ENCODE results near the gene PRRC2A.

DNA sequence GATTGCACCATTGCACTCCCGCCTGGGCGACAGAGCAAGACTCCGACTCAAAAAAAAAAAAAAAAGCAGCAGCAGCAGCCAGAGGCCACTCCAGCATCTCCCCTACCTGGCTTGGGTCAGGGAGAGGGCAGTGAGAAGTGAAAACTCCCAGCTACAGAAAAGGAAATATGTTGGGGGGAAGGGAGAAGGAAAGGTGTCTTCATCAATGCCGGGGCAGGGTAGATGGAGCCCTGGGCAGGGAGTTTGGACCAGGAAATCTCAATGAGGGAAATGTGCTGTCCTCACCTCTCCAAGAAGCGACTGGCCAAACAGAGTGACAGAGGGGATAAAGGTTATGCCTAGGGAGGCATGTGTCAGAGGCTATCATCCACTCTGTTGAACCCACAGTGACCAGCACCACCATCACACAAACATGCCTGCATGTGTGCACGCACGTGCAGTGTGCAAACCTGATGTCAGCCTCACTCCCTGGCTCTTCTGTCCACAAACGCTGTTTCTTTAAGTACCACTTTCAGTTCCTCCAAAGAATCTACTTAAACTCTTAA is 6.4 kb upstream of the PRRC2A start:
- no peak for TF ChIP-seq POLR2AphosphoS5 (IDR thresholded peaks at IDR 0.05)
- TF ChIP-seq, protein P1, sequence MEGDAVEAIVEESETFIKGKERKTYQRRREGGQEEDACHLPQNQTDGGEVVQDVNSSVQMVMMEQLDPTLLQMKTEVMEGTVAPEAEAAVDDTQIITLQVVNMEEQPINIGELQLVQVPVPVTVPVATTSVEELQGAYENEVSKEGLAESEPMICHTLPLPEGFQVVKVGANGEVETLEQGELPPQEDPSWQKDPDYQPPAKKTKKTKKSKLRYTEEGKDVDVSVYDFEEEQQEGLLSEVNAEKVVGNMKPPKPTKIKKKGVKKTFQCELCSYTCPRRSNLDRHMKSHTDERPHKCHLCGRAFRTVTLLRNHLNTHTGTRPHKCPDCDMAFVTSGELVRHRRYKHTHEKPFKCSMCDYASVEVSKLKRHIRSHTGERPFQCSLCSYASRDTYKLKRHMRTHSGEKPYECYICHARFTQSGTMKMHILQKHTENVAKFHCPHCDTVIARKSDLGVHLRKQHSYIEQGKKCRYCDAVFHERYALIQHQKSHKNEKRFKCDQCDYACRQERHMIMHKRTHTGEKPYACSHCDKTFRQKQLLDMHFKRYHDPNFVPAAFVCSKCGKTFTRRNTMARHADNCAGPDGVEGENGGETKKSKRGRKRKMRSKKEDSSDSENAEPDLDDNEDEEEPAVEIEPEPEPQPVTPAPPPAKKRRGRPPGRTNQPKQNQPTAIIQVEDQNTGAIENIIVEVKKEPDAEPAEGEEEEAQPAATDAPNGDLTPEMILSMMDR (IDR thresholded peaks at IDR 0.05): no peak
